Immature natural killer cell (primary cell): Measurements from ENCODE around the gene FBXW7. TPM values are rescaled to one million over a fixed set of nuclear protein-coding genes. Genes with fewer than 3 reads are reported as not detected.

Experiments
- DNase-seq, 3 donors: peaks; one replicate each; pipeline ENCODE4 v3.0.0; 2022; ENCODE audit warnings: mixed read lengths in 1 of 3
- H3K27ac Mint-ChIP-seq, 6 donors: one replicate each; pipeline ENCODE4 v1.8.0; 2020; ENCODE audit warnings: mixed read lengths in 6 of 6, mild to moderate bottlenecking in 5 of 6, inconsistent platforms in 4 of 6, moderate library complexity in 3 of 6
- H3K27me3 Mint-ChIP-seq, 3 donors: one replicate each; pipeline ENCODE4 v1.8.0; 2020 to 2021; ENCODE audit warnings: low read depth in 3 of 3, mild to moderate bottlenecking in 3 of 3, mixed read lengths in 3 of 3, moderate library complexity in 3 of 3, inconsistent platforms in 1 of 3
- H3K36me3 Mint-ChIP-seq, 3 donors: one replicate each; pipeline ENCODE4 v1.8.0; 2020; ENCODE audit warnings: mixed read lengths in 3 of 3, inconsistent platforms in 2 of 3, mild to moderate bottlenecking in 2 of 3
- H3K4me1 Mint-ChIP-seq, 2 donors: one replicate each; pipeline ENCODE4 v1.8.0; 2020; ENCODE audit warnings: inconsistent platforms in 2 of 2, mild to moderate bottlenecking in 2 of 2, mixed read lengths in 2 of 2, moderate library complexity in 1 of 2
- H3K4me3 Mint-ChIP-seq, 5 donors: one replicate each; pipeline ENCODE4 v1.8.0; 2020; ENCODE audit warnings: mild to moderate bottlenecking in 5 of 5, mixed read lengths in 5 of 5, inconsistent platforms in 3 of 5, moderate library complexity in 3 of 5
- H3K9me3 Mint-ChIP-seq, 6 donors: one replicate each; pipeline ENCODE4 v1.8.0; 2020; ENCODE audit warnings: mild to moderate bottlenecking in 6 of 6, mixed read lengths in 6 of 6, inconsistent platforms in 4 of 6, moderate library complexity in 3 of 6
- polyA plus RNA-seq, 3 donors: library from polyadenylated mRNA; unstranded; fragments of 300-500 nt; fragmentation: Illumina TruSeq; gene quantifications; one replicate each; pipeline ENCODE4 v1.2.3, GENCODE V29; 2021

Gene FBXW7
- polyA plus RNA-seq, 3 donors from 2014 or later, result 22.3 to 70.1 (median 59.4) TPM

DNA sequence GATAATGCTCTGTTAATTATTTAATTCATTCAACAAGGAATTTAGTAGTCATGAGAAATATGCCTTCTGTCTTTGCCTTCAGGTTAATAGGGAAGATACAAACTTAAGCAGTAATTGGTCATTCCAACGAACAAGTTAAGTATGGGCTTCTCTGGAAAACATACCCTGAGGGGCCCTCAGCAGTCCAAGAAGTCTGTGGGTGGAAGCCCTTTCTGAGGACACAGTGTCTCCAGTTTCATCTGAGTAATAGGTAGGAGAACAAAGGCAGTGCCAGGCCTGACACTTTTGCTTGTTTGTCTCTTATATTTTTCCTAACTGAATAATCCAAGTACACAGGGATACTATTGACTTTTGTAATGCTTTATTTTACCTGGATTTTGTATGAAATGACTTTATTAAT is 262.5 kb downstream of the FBXW7 start:
- H3K27me3 Mint-ChIP-seq, result peaks cover 0 to 1% (median 0%) of the 10 kb centered on the region in 3 donors
- DNase-seq, result no peak
- peaks cover 0 to 4% (median 0%) of the 10 kb centered on the region in 3 donors for H3K36me3 Mint-ChIP-seq
- H3K4me1 Mint-ChIP-seq, result no peaks in the 10 kb centered on the region
- H3K27ac Mint-ChIP-seq, result no peak overlapping the region
- H3K4me3 Mint-ChIP-seq, result no peak overlapping the region
- H3K9me3 Mint-ChIP-seq, result no peaks in the 10 kb centered on the region

Other genes with a start within 250 kb of the FBXW7 start
- gene TMEM154, start 143.9 kb upstream of the FBXW7 start, polyA plus RNA-seq, result 1 to 10 TPM; 3.4 to 9.9 (median 5.0) TPM
- gene TIGD4, start 243.6 kb upstream of the FBXW7 start, polyA plus RNA-seq, result under 1 TPM in 1 of 3 donors, not detected in 2; 0.09 TPM
- 10 to 100 TPM; 23.2 to 31.0 (median 25.6) TPM for gene ARFIP1, start 243.9 kb upstream of the FBXW7 start, polyA plus RNA-seq